NB4 (cell line): Measurements from ENCODE around the gene ENGASE.

Source experiments
- CTCF ChIP-seq: IDR thresholded peaks from one replicate; pipeline ENCODE4 v1.5.1; 2012; ENCODE audit warnings: low read depth, low read length
- MYC ChIP-seq: IDR thresholded peaks from 2 replicates; pipeline ENCODE4 v1.6.1; 2011; ENCODE audit warnings: low read depth, low read length

- no peak for TF ChIP-seq CTCF
- TF ChIP-seq MYC, result no peak
Measured at GRCh38 chr17:79080349-79080748, 5.7 kb downstream of the ENGASE start.
